Nucleus accumbens (tissue), 56 donors: Measurements from ENCODE around the gene EAF1.
"Not testable (repeated sequence)": the region's sequence is repeated elsewhere in the genome, so short reads cannot be mapped to it uniquely, and the experiment has no call there.

Experiments used
- DNase-seq, 56 donors: peaks; one replicate each; lab custom pipeline; 2025; lab: John Stamatoyannopoulos, UW

The EAF1 gene

GRCh38 chr3:15404767-15405166, 22.6 kb upstream of the EAF1 start:
- DNase-seq = no peak

DNA sequence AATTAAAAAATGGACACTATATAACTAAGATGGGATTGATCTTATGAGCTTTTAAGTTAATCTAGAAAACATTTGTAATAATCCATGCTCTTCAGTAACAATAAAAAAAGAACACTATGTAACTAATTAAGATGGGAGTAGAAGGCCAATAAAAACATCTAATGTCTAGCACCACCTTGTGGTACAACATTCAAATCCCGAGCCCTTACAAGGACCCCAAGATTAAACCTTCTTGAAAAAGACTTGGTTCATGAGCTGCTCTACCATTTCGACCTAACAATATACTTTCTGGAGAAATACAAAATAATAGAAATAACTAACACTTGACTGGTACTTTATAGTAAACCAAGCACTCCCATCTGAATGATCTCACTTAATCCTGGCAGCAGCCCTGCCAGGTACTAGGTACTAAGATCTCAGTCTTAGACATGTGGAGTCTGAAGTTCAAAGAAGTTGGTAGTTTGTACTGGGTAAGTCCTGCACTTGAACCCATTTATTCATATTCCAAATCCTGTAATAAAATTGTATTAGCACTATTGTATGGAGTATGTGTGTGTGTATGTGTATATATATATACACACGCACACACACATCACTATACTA, 21.8 kb upstream of the EAF1 start:
- no peak for DNase-seq

DNA sequence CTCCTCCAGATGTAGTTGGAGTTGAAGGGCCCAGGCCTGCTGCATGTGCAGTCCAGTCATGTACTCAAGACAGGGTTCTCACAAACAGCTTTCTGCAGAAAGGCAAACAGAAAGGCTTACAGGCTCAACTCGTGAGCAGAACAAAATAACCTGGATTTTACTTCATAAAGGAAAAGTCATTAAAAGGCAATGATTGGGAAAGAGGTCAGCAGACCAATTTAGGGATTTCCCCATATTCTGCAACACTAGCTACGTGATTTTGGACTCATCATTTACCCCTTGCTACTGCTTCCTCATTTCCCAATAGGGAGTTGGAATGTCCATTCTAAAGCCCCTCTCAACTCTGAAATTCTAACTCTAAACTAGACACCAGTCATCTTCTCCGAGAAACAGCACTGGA, 18.2 kb upstream of the EAF1 start:
- no peak for DNase-seq

DNA sequence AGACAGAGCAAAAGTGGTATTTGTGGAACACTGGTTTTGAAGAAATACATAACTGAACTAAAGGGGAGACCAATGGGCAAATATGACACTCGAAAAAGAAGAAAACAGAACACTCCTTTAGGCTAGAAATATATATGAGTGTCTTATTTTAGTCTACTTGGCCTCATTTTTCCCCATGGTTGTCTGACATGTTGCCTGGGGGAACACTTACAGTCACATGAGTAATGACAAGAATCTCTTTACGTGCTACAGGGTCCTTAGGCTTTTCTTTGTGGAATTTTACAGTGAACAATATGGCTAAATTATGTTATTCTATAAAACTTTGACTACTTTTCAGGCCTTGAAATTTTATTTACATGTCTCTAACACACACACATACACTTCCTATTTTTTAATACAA, 17.6 kb upstream of the EAF1 start:
- no peak for DNase-seq

- not testable (repeated sequence) for DNase-seq
These were observed 16.4 kb upstream of the EAF1 start for GRCh38 chr3:15410966-15411365.

- no peak for DNase-seq
These were observed 6.5 kb upstream of the EAF1 start for GRCh38 chr3:15420871-15421270.

GRCh38 chr3:15426579-15427118, 749 bp upstream of the EAF1 start:
- DNase-seq = no peak

GRCh38 chr3:15427981-15428380, 583 bp downstream of the EAF1 start:
- DNase-seq = no peak

DNA sequence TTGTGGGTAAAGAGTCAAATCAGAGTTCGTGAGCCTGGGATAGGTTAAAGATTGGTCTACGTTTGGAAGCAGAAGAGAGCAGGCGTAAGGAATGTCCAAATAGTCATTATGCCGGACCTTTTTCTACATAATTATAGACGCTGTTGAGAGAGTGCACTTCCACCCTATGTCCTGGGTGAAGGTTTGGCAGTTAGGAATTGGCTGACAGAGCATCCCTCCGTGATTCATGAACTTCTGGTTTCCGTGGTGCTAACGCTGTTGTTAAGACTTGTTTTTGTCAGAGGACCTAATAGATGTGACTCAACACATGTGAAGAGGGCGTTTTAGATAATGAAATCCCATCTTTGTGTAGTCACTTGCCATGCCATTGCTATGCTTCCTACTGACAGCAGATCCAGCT, 1.1 kb downstream of the EAF1 start:
- peak in 3 of 56 donors; percentile 8 to 40 (median 25) for DNase-seq

DNA sequence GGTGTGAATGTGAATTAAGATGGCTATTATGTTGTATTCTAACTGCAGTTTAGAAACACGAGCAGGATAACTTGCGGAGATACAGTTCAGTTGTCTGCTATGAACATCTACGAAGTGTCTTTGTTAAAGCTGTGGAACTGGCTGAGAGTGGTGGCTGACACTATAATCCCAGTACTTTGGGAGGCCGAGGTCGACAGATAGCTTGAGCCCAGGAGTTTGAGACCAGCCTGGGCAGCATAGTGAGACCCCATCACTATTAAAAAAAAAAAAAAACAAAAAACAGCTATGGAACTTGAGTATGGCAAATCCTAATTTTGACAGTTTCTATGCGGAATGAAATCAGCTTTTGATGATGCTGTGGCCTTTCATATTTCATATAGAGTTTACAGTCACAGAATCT, 1.7 kb downstream of the EAF1 start:
- DNase-seq = no peak

- DNase-seq = no peak
These were observed 3.2 kb downstream of the EAF1 start for GRCh38 chr3:15430624-15431023.

DNA sequence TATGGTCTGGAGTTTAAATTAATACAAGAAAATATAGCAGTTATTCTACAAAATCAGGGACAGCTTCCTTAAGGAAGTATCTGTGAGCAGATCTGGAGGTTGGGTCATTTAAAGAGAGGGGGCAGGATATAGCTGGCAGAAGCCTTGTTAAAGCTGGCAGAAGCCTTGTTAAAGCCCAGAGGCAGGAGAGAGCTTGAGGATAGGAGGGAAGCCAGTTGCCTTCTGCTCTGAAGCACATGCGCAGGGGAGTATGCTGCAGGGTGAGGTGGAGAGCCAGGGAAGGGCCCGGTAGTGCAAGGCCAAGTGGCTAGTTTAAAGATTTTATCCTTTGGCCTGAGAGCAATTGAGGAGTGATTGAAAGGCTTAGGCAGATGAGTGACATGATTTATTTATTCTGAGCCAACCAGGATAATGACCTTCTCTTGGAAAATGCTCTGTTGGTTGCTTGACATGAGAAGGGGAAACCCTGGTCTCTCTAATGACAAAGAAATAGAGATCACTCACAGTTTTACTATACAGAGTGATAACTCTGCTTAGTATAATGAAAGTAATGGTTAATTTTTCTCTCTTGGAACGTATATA, 3.9 kb downstream of the EAF1 start:
- no peak for DNase-seq

DNA sequence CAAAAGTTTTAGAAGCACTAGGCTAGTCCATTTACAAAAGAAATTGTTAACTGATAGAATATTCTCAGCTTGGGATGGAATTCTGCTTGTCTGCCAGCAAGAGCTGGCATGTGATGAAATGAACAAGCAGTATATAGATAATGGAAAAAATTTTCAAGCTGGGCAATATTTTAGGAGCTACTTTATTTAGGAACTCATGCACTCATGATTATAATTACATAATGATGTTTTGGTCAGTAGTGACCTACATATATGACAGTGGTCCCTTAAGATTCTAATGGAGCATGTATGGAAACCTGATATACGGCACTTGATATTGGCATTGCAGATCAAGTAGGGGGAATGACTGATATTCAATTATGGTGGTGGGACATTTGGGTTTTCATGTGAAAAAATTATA, 6.1 kb downstream of the EAF1 start:
- no peak for DNase-seq

GRCh38 chr3:15434756-15435155, 7.4 kb downstream of the EAF1 start:
- no peak for DNase-seq

GRCh38 chr3:15436246-15436645, 8.8 kb downstream of the EAF1 start:
- DNase-seq = peak in 21 of 56 donors; percentile 4 to 55 (median 16)

- no peak for DNase-seq
These were observed 11.6 kb downstream of the EAF1 start for GRCh38 chr3:15438983-15439382.

DNA sequence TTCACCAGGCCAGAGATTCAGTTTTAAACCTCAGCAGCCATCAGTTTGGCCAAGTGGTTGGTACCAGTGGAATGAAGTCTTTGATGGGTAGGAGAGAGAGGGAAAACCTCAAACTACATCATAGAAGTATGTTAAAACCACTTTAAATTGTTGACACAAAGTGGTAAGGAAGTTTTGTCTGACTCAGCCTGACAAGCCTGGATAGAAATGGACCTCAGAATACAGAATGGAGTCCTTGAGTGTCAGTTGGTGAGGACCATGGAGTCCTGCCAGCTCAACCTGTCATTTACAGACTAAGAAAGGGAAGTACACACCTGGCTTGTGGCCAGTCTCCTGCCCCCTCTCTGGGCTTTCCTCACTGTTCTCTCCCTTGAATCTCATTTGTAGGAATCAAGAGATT, 12.1 kb downstream of the EAF1 start:
- no peak for DNase-seq

GRCh38 chr3:15440891-15441290, 13.5 kb downstream of the EAF1 start:
- DNase-seq = no peak

- DNase-seq = no peak
These were observed 16.6 kb downstream of the EAF1 start for GRCh38 chr3:15443826-15444524.

- DNase-seq = no peak
These were observed 22.3 kb downstream of the EAF1 start for GRCh38 chr3:15449489-15450224.
